Left ventricle myocardium inferior (tissue), 1 donor: ENCODE data around the gene AATK. TPM values are rescaled to one million over a fixed set of nuclear protein-coding genes. Genes with fewer than 3 reads are reported as not detected.

Source experiments
- DNase-seq: peaks from one replicate; pipeline ENCODE4 v3.0.0-alpha.2; 2020
- H3K27ac ChIP-seq: fragments of 200-600 bp; replicated peaks from 2 replicates; pipeline ENCODE4 v1.8.0; 2021
- H3K27me3 ChIP-seq: fragments of 200-600 bp; 2 replicates; pipeline ENCODE4 v1.8.0; 2021; ENCODE audit warnings: low read depth
- H3K36me3 ChIP-seq: fragments of 200-600 bp; 2 replicates; pipeline ENCODE4 v1.8.0; 2021
- H3K4me1 ChIP-seq: fragments of 200-600 bp; 2 replicates; pipeline ENCODE4 v1.8.0; 2021
- H3K4me3 ChIP-seq: fragments of 200-600 bp; 2 replicates; pipeline ENCODE4 v1.8.0; 2021; ENCODE audit warnings: mild to moderate bottlenecking, moderate library complexity
- H3K9me3 ChIP-seq: fragments of 200-600 bp; replicated peaks from 2 replicates; pipeline ENCODE4 v1.8.0; 2021
- CTCF ChIP-seq: fragments of 200-600 bp; IDR thresholded peaks from 2 replicates; pipeline ENCODE4 v1.8.0; 2021; ENCODE audit warnings: antibody characterized with exemption, mild to moderate bottlenecking, borderline replicate concordance
- intact Hi-C: fragments of 100-400 bp; cut with micrococcal nuclease; formaldehyde crosslinking; loops from one replicate; pipeline ENCODE4 v1.11.0; 2022
- total RNA-seq: library from RNA; stranded (reverse); fragmentation: NEBNext Ultra II Directional; extraction: Animal tissue kit (Norgen Biotek cat#: 25700); gene quantifications from one replicate; pipeline ENCODE4 v1.2.1, GENCODE V29; 2021
- donor health status: DM: no; HTN: yes; CAD: no; lungs with severe emphysema.

Gene AATK
- total RNA-seq, 1 donor from 2014 or later = 2.3 TPM

GRCh38 chr17:81192386-81193050 is 26.5 kb upstream of the AATK start:
- Histone ChIP-seq H3K36me3 (peaks cover 6% of the 10 kb centered on the region), H3K4me3 (no peak overlapping the region), H3K27me3 (no peaks in the 10 kb centered on the region), H3K4me1 (peaks cover 35% of the 10 kb centered on the region), H3K27ac (no peak overlapping the region), H3K9me3 (no peaks in the 10 kb centered on the region)
- intact Hi-C loops = no loop called here
- no peak for DNase-seq
- TF ChIP-seq CTCF = no peak

GRCh38 chr17:81191646-81192045 is 25.6 kb upstream of the AATK start:
- TF ChIP-seq CTCF = no peak
- intact Hi-C loops = no loop called here
- no peak for DNase-seq
- H3K36me3 ChIP-seq = peaks cover 6% of the 10 kb centered on the region
- H3K9me3 ChIP-seq = no peaks in the 10 kb centered on the region
- H3K27ac ChIP-seq = no peak overlapping the region
- no peak overlapping the region for H3K4me3 ChIP-seq
- H3K27me3 ChIP-seq = no peaks in the 10 kb centered on the region
- peaks cover 29% of the 10 kb centered on the region for H3K4me1 ChIP-seq

- peaks cover 6% of the 10 kb centered on the region for H3K36me3 ChIP-seq
- no peak for TF ChIP-seq CTCF
- no peaks in the 10 kb centered on the region for H3K9me3 ChIP-seq
- H3K4me3 ChIP-seq = no peak overlapping the region
- peaks cover 24% of the 10 kb centered on the region for H3K4me1 ChIP-seq
- intact Hi-C loops = no loop called here
- DNase-seq = no peak
- H3K27ac ChIP-seq = no peak overlapping the region
- H3K27me3 ChIP-seq = no peaks in the 10 kb centered on the region
Observed at GRCh38 chr17:81191116-81191515, 25.1 kb upstream of the AATK start.

DNA sequence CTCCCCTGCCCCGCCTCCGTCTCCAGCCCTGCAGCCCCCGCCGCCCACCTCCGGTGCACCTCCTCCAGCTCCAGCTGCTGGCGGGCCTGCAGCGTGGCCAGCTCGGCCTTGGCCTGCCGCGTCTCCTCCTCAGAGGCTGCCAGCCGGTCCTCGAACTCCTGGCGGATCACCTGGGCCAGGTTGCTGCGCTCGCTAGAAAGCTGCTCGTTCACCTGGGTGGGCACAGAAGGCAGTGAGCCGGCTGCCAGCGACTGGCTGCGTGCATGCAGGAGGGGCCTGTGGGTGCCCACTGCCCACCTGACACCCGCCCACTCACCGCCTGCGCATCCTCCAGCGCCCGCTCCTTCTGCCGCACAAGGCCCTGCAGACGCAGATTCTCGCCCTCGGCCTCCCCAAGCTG is 24.6 kb upstream of the AATK start:
- intact Hi-C loops = no loop called here
- H3K9me3 ChIP-seq = no peaks in the 10 kb centered on the region
- no peaks in the 10 kb centered on the region for H3K27me3 ChIP-seq
- peaks cover 6% of the 10 kb centered on the region for H3K36me3 ChIP-seq
- no peak overlapping the region for H3K27ac ChIP-seq
- H3K4me1 ChIP-seq = peaks cover 19% of the 10 kb centered on the region
- TF ChIP-seq CTCF = no peak
- H3K4me3 ChIP-seq = no peak overlapping the region
- DNase-seq = no peak

DNA sequence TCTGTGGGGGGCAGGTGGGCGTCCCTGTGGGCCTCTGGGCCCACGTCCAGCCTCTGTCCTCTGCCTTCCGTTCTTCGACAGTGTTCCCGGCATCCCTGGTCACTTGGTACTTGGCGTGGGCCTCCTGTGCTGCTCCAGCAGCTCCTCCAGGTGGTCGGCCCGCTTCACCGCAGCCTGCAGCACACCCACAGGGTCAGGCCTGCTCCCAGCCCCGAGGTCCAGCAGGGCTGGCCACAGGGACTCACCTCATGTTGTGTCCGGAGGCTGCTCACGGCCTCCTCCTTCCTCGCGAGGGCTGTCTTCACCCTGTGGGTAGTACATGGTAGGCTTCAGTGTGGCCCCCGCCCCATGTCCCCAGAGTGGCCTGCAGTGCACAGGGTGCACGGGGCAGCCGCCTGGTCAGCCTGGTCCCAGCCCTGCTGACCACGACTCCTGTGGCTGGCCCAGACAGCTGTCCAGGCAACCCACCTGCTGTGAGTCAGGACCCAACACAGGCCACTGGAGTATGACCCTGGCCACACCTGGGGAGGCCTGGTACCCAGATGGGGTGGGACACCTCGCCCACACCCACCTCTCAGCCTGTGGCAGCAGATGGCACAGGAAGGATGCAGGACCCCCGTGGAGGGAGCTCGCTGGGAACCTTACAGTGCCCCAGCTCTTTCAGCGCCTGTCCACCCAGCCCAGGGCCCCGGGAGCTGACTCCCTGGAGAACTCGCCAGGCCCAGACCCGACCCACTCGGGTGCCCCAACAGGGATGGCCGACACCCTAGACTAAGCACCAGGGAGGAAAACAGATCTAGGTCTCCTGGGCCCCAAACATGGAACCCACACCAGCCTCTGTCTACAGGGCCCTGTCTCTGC is 23.9 kb upstream of the AATK start:
- Histone ChIP-seq H3K27ac (no peak overlapping the region), H3K36me3 (peaks cover 6% of the 10 kb centered on the region), H3K4me1 (peaks cover 12% of the 10 kb centered on the region), H3K9me3 (no peaks in the 10 kb centered on the region), H3K27me3 (no peaks in the 10 kb centered on the region), H3K4me3 (no peak overlapping the region)
- intact Hi-C loops = no loop called here
- no peak for DNase-seq
- TF ChIP-seq CTCF = peak; percentile 34
